HepG2 (cell line): ENCODE data around the gene ZNF512B. TPM values are rescaled to one million over a fixed set of nuclear protein-coding genes. Genes with fewer than 3 reads are reported as not detected.
A peak's percentile ranks its signal among the peaks of the same experiment; 100 is the strongest.

ENCODE experiments used
- ESRRA ChIP-seq: sonication (generic); formaldehyde crosslinking; IDR thresholded peaks from 2 replicates; pipeline ENCODE4 v1.5.1; 2020; ENCODE audit warnings: mild to moderate bottlenecking, low read depth, missing genetic modification reagents
- HDAC2 ChIP-seq: sonication (generic); formaldehyde crosslinking; IDR thresholded peaks from 2 replicates; pipeline ENCODE4 v1.4.0; 2020; ENCODE audit warnings: missing genetic modification reagents
- HOXA5 ChIP-seq: sonication (generic); formaldehyde crosslinking; IDR thresholded peaks from 2 replicates; pipeline ENCODE4 v1.4.0; 2020; ENCODE audit warnings: missing genetic modification reagents
- JUNB ChIP-seq: sonication (generic); formaldehyde crosslinking; IDR thresholded peaks from 2 replicates; pipeline ENCODE4 v1.8.0; 2022; ENCODE audit warnings: missing genetic modification reagents, mild to moderate bottlenecking, borderline replicate concordance
- KDM6A ChIP-seq: IDR thresholded peaks from 2 replicates; pipeline ENCODE4 v1.6.1; 2016; ENCODE audit warnings: low read depth
- MTA1 ChIP-seq: sonication (generic); formaldehyde crosslinking; IDR thresholded peaks from 2 replicates; pipeline ENCODE4 v1.4.0; 2020; ENCODE audit warnings: missing genetic modification reagents, mild to moderate bottlenecking, borderline replicate concordance
- MTA3 ChIP-seq: sonication (generic); formaldehyde crosslinking; IDR thresholded peaks from 2 replicates; pipeline ENCODE4 v1.4.0; 2020; ENCODE audit warnings: missing genetic modification reagents
- NR2F1 ChIP-seq, 2 experiments: fragments of 450-650 bp in 1 of 2; formaldehyde crosslinking in 1 of 2; IDR thresholded peaks; 2 replicates each; pipeline versions ENCODE4 v1.5.0 to v1.6.1; 2016 to 2020; ENCODE audit warnings: mild to moderate bottlenecking in 1 of 2, missing compliant biosample characterization in 1 of 2, missing genetic modification reagents in 1 of 2, moderate library complexity in 1 of 2
- NR2F2 ChIP-seq: IDR thresholded peaks from 2 replicates; pipeline ENCODE4 v1.6.1; 2012; ENCODE audit warnings: low read depth, inconsistent platforms, borderline replicate concordance
- PHF21A ChIP-seq: sonication (generic); formaldehyde crosslinking; IDR thresholded peaks from 2 replicates; pipeline ENCODE4 v1.5.0; 2020; ENCODE audit warnings: mild to moderate bottlenecking, missing genetic modification reagents
- SOX13 ChIP-seq, 3 experiments: fragments of 450-650 bp in 1 of 3; sonication (generic) in 1 of 3; formaldehyde crosslinking in 1 of 3; IDR thresholded peaks in 2 of 3; conservative IDR thresholded peaks in 1 of 3; 2 replicates each; pipeline versions ENCODE4 v1.5.0 to v1.6.1; 2016 to 2020; ENCODE audit warnings: antibody characterized with exemption in 1 of 3, mild to moderate bottlenecking in 1 of 3, missing compliant biosample characterization in 1 of 3, missing genetic modification reagents in 1 of 3, moderate library complexity in 1 of 3
- SRSF4 ChIP-seq: fragments of 200-400 bp; formaldehyde crosslinking; IDR thresholded peaks from one replicate; pipeline ENCODE4 v1.6.1; 2018; ENCODE audit warnings: mild to moderate bottlenecking, low read depth, low read length, moderate library complexity; ENCODE audit not compliant: poor library complexity, severe bottlenecking
- TCF7 ChIP-seq: sonication (generic); IDR thresholded peaks from 2 replicates; pipeline ENCODE4 v1.6.1; 2016; ENCODE audit warnings: antibody characterized with exemption, low read depth
- ZBTB20 ChIP-seq: sonication (generic); formaldehyde crosslinking; IDR thresholded peaks from 2 replicates; pipeline ENCODE4 v1.8.1; 2023; ENCODE audit warnings: missing genetic modification reagents, low read depth, mild to moderate bottlenecking, borderline replicate concordance
- ZMAT3 ChIP-seq: sonication (generic); formaldehyde crosslinking; conservative IDR thresholded peaks from 2 replicates; pipeline ENCODE4 v1.7.0; 2021; ENCODE audit warnings: missing genetic modification reagents
- ZNF124 ChIP-seq: sonication (generic); formaldehyde crosslinking; IDR thresholded peaks from 2 replicates; pipeline ENCODE4 v1.4.0; 2020; ENCODE audit warnings: missing genetic modification reagents
- ZNF230 ChIP-seq: sonication (generic); formaldehyde crosslinking; IDR thresholded peaks from 2 replicates; pipeline ENCODE4 v1.4.0; 2020; ENCODE audit warnings: mild to moderate bottlenecking, missing genetic modification reagents
- ZNF235 ChIP-seq: sonication (generic); formaldehyde crosslinking; IDR thresholded peaks from 2 replicates; pipeline ENCODE4 v1.8.1; 2023; ENCODE audit warnings: mild to moderate bottlenecking, missing genetic modification reagents, borderline replicate concordance
- ZNF557 ChIP-seq: sonication (generic); formaldehyde crosslinking; IDR thresholded peaks from 2 replicates; pipeline ENCODE4 v1.4.0; 2020; ENCODE audit warnings: missing genetic modification reagents
- ZNF564 ChIP-seq: sonication (generic); formaldehyde crosslinking; IDR thresholded peaks from 2 replicates; pipeline ENCODE4 v1.8.1; 2023; ENCODE audit warnings: mild to moderate bottlenecking, missing genetic modification reagents
- ZNF567 ChIP-seq: sonication (generic); formaldehyde crosslinking; IDR thresholded peaks from 2 replicates; pipeline ENCODE4 v1.8.1; 2023; ENCODE audit warnings: mild to moderate bottlenecking, missing genetic modification reagents, borderline replicate concordance
- ZNF720 ChIP-seq: sonication (generic); formaldehyde crosslinking; IDR thresholded peaks from 2 replicates; pipeline ENCODE4 v1.4.0; 2020; ENCODE audit warnings: missing genetic modification reagents
- polyA plus RNA-seq, 8 experiments: library from polyadenylated mRNA; depleted of rRNA in 3 of 8; stranded (reverse) in 7 of 8; unstranded in 1 of 8; fragments of >200 nt; fragmentation: Illumina TruSeq in 4 of 8; extraction: Trizol in 4 of 8; gene quantifications; 2 replicates each; pipeline versions ENCODE4 v1.2.1 to v1.2.3, GENCODE V29; 2011 to 2016; ENCODE audit warnings: low read depth in 4 of 8, missing spikeins in 1 of 8, mixed read lengths in 1 of 8; ENCODE audit not compliant: insufficient read depth in 1 of 8
- total RNA-seq, 5 experiments: library from RNA; depleted of rRNA; stranded (reverse); fragments of >200 nt; fragmentation: Illumina TruSeq; extraction: Trizol; gene quantifications; 2 replicates each; pipeline ENCODE4 v1.2.3, GENCODE V29; 2016; ENCODE audit warnings: low read depth in 1 of 5
- TF ChIP-seq, protein P1 (sequence below): sonication (generic); formaldehyde crosslinking; IDR thresholded peaks from 2 replicates; pipeline ENCODE4 v1.4.0; 2020; ENCODE audit warnings: missing genetic modification reagents
- TF ChIP-seq, protein P2 (sequence below): IDR thresholded peaks from 2 replicates; pipeline ENCODE4 v1.6.1; 2016; ENCODE audit warnings: low read depth, borderline replicate concordance
- TF ChIP-seq, protein P3 (sequence below): sonication (generic); formaldehyde crosslinking; IDR thresholded peaks from 2 replicates; pipeline ENCODE4 v1.5.0; 2020; ENCODE audit warnings: missing genetic modification reagents
- TF ChIP-seq, protein P4 (sequence below): IDR thresholded peaks from 2 replicates; pipeline ENCODE4 v1.6.1; 2016; ENCODE audit warnings: missing compliant biosample characterization, missing genetic modification reagents, borderline replicate concordance

The ZNF512B gene
- total and polyA plus RNA-seq, 2 of the 13 experiments (the other 11 are each of a cell fraction or from before 2014, with no cell fraction given) = 11.5 to 30.6 TPM

DNA sequence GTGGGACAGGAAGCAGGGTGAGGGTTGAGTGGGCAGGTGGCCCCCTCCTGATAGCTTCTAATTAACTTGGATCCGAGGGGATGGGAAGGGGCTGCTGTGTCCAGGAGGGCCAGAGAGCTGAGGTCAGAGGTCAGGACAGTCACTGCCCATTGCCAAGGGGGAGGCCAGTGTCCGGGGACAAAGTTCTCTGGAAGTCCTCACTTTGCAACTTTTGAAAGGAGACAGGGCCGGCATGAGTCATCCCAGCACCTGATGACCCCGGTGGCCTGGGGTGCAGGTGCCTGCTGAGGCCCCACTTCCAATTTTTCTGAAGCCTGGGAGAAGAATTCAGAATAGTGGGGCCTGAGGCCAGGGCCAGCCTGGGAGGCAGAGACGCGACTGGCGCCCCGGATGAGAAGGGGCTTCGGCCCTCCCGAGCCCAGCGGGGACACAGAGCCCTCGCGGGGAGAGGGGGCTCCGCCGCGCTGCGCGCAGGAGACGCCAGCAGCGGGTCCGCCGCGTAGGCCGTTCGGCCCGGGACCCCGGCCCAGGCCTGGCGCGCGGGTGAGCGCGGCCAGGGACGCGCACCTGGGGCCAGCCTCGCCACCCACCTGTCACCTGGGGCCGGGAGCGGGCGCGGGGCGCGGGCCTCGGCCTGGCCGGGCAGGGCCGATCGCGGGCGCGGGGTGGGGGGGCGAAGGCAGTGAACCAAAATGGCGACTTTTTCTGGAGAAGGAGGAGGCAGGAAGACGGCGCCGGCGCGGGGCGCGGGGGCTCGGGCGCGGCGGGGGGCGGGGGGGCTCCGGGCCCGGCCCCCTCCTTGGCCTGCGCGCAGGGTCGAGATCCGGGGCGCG, 586 bp downstream of the ZNF512B start (continued):
- TF ChIP-seq MTA1 (peak; percentile 90; the same call in 1 of the 2 replicates), ZNF124 (CRISPR knock-in tag) (peak; percentile 85), SRSF4 (no peak), ZNF557 (CRISPR knock-in tag) (no peak), KDM6A (peak; percentile 70; the same call in 1 of the 2 replicates), NR2F1 (CRISPR knock-in tag; IDR thresholded peaks at IDR 0.05) (peak; percentile 99), ZBTB20 (CRISPR knock-in tag) (0 out of 2 replicates have a peak, but pooled peaks have one; percentile 73), ZNF720 (CRISPR knock-in tag) (no peak), TCF7 (peak; percentile 52; the same call in 1 of the 2 replicates), HDAC2 (CRISPR knock-in tag) (peak; percentile 89), SOX13 (IDR thresholded peaks at IDR 0.05) (0 out of 2 replicates have a peak, but pooled peaks have one; percentile 33), SOX13 (CRISPR knock-in tag; conservative IDR thresholded peaks at IDR 0.05 in 1 of 2, IDR thresholded peaks at IDR 0.05 in 1 of 2) (peak in 1 of 2 experiments; percentile 47; a peak in 1 of 4 replicates), JUNB (peak; percentile 65; the same call in 1 of the 2 replicates), NR2F2 (peak; percentile 93), PHF21A (CRISPR knock-in tag) (peak; percentile 93), ZMAT3 (CRISPR knock-in tag) (peak; percentile 36; the same call in 1 of the 2 replicates), ZNF564 (0 out of 2 replicates have a peak, but pooled peaks have one; percentile 85), MTA3 (CRISPR knock-in tag) (no peak), ZNF230 (CRISPR knock-in tag) (peak; percentile 96), ZNF235 (CRISPR knock-in tag) (0 out of 2 replicates have a peak, but pooled peaks have one; percentile 56), ESRRA (peak; percentile 90), HOXA5 (CRISPR knock-in tag) (no peak; the same call in 1 of the 2 replicates), ZNF567 (CRISPR knock-in tag) (peak; percentile 78)
- TF ChIP-seq, protein P1, sequence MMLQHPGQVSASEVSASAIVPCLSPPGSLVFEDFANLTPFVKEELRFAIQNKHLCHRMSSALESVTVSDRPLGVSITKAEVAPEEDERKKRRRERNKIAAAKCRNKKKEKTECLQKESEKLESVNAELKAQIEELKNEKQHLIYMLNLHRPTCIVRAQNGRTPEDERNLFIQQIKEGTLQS = peak; percentile 97
- TF ChIP-seq, protein P2, sequence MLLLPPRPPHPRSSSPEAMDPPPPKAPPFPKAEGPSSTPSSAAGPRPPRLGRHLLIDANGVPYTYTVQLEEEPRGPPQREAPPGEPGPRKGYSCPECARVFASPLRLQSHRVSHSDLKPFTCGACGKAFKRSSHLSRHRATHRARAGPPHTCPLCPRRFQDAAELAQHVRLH (CRISPR knock-in tag) = peak; percentile 65; the same call in 1 of the 2 replicates
- TF ChIP-seq, protein P3, sequence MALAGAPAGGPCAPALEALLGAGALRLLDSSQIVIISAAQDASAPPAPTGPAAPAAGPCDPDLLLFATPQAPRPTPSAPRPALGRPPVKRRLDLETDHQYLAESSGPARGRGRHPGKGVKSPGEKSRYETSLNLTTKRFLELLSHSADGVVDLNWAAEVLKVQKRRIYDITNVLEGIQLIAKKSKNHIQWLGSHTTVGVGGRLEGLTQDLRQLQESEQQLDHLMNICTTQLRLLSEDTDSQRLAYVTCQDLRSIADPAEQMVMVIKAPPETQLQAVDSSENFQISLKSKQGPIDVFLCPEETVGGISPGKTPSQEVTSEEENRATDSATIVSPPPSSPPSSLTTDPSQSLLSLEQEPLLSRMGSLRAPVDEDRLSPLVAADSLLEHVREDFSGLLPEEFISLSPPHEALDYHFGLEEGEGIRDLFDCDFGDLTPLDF (CRISPR knock-in tag) = peak; percentile 41; the same call in 1 of the 2 replicates
- TF ChIP-seq, protein P4, sequence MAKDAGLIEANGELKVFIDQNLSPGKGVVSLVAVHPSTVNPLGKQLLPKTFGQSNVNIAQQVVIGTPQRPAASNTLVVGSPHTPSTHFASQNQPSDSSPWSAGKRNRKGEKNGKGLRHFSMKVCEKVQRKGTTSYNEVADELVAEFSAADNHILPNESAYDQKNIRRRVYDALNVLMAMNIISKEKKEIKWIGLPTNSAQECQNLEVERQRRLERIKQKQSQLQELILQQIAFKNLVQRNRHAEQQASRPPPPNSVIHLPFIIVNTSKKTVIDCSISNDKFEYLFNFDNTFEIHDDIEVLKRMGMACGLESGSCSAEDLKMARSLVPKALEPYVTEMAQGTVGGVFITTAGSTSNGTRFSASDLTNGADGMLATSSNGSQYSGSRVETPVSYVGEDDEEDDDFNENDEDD (CRISPR knock-in tag) = 0 out of 2 replicates have a peak, but pooled peaks have one; percentile 8
